ENCODE measurements around the gene NEMF.
"Not testable (repeated sequence)": the region's sequence is repeated elsewhere in the genome, so short reads cannot be mapped to it uniquely, and the experiment has no call there.

The NEMF gene

DNA sequence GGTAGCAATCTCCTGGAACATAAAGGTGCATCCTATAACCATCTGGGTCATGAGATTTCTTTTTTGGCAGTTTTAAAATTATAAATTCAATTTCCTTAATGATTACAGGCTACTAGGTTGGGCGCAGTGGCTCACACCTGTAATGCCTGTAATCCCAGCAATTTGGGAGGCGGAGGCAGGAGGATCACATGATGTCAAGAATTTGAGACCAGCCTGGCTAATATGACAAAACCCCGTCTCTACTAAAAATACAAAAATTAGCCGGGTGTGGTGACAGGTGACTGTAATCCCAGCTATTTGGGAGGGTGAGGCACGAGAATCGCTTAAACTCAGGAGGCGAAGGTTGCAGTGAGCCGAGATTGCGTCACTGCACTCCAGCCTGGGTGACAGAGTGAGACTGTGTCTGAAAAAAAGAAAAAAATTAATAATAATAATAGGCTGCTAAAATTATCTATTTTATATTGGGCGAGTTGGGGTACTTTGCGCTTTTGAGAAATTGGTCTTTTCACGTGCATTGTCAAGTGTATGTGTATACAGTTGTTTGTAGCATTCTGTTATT lies 23.1 kb upstream of the NEMF start:
- no peak for DNase-seq

DNA sequence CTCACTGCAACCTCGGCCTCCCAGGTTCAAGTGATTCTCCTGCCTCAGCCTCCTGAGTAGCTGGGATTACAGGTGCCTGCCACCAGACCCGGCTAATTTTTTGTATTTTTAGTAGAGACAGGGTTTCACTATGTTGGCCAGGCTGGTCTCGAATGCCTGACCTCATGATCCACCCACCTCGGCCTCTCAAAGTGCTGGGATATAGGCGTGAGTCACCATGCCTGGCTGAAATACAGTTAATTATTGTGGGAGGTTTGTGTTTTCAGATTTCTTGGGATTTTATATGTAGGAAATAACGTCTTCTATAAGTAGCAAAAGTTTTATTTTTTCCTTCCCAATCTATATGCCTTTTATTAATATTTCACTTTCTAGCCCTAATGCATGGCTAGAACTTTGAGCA lies 21.0 kb upstream of the NEMF start:
- not testable (repeated sequence) for DNase-seq

DNA sequence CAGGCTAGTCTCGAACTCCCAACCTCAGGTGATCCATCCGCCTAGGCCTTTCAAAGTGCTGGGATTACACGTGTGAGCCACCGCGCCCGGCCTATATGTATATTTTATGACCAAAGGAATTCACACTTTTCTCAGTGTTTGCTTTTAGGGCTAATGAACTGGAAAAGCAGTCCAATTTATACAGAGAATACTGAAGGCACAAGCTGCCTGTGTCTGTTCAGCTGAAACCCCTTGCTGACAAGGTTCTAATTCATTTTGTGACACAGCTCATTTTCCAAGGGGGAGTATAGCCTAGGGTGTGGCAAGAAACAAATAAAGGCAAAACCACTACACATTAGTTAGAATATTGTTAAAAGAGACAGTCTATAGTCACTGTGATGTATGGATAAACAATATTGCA lies 18.3 kb upstream of the NEMF start:
- no peak for DNase-seq

DNA sequence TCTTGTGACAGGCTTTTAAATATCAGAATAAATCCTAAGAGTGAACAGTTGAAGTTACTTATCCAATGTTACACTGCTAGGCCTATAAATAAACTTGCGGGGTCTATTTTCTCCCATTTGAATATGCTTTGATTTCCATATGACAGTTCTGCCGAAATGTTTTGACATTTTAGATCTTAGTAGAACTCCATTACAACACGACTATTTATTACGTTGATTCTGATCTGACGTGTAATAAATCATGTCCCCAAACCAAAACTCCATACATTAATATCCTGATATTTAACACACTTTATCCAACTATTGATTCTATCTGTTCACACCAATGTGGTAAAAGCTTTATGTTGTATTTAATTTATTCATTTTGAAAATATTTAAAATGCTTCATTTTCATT lies 16.1 kb upstream of the NEMF start:
- no peak for DNase-seq

DNA sequence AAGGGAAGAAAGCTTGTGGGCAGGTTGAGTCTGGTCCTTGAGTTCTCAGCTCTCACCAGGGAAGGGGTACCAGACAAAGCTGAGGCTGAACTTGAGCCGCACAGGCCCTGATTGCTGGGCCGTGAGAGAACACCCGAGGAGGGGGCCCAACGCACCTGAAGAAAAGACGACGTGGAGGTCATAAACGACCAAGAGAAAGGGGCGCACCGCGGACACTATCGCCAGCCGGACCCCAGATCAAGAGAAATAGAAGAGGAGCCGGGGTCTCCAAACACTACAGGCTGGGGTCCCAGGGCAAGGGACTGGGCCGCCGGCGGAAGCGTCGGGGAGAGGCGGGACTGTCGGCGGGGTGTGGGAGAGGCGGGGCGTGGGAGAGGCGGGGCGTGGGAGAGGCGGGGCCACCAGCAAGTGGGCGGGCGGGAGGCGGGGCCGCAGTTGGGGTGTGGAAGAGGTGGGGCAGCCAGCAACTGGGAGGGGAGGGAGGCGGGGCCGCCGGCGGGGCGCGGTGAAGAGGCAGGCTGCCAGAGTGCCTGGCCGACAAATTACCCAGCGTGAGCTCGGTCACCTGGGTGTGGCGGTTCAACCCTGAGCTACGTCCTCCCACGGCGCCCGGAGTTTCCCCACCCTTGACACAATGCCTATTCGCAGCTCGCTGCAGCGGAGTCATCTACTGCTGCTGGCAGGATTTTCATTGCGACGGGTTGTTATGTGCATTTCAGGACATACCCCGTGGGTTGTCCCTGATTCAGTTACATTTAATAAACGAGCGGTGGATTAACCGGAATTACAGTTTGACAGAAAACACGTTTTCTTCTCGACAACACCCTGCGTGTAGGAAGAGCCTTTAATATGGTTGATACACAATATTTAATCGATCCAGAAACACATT lies 15.5 kb upstream of the NEMF start:
- peak; percentile 88 for DNase-seq

DNA sequence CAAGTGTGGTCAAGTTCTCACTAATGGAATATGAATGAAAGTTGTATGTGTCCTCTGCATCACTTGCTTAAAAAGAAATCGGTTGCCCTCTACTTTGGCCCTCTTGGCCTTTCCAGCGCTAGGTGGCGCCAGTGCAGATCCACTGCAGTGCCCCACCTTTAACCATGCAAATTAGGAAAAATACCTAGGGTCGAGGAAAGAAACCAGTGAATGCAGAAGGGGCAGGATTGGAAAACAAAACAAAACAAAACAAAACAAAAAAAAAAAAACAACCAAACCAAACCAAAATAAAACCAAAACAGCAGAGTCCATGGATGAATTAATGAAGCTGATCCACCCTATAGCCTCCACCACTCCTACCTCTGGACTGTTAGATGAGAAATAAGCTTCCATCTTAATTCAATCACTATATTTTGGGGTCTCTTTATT lies 12.9 kb upstream of the NEMF start:
- DNase-seq, result no peak

DNA sequence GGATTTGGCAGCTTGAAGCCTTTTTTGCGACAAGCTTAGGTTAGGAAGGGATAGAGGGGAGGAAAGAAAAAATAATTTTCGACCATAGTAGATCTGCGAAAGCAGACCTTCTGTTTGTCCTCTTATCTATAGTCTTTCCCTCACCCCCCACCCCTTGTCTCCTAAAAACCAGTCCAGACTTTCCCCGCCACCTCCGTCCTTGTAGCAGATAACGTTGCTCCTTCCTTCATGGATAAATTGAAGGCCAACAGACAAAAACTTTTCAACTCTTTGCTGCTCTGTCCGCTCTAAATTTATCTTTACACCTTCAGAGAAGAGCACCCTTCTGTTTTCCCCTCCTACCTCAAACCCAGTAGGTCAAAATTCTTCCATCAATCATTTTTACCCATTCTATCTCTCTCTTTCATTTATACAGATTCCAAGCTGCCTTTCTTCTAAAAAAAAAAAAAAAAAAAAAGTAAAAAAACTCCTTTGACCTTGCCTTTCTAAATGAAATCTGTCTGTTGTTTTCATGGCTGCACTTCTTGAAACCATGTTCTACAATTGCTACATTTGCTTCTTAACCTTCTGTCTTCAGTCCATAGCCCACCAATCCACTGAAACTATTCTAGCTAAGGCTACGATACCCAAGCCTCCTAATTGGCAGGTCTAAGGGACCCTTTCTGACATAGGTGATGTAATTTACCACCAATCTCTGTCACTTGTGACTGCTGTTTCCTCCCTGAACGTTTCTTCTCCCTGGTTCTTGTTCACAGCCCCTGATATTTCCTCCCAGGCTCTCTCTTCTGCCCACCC lies 11.1 kb upstream of the NEMF start:
- DNase-seq, result no peak

DNA sequence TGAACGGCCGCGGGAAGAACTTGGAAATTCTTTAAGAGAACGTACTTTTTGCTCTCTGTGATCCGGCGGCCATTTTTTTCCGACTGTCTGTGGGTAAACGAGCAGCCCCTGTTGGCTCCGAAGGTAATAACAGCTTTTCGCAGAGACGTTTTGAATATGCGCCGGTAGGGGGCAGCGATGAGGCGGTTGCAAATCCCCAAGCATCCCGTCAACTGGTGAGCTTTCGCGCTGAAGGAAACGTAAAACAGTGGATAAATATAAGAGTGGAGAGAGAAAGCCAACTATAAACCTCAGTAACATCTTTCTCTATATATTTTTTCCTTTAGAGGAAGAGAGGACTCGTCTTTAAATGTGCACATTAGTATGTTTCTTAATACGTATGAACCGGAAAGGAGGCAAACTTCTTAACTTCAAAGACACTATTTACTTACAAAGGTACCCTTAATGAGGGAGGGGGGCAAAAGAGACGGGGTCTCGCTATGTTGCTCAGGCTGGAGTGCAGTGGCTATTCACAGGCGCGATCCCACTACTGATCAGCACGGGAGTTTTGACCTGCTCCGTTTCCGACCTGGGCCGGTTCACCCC lies 9.6 kb upstream of the NEMF start:
- DNase-seq, result peak; percentile 50

DNA sequence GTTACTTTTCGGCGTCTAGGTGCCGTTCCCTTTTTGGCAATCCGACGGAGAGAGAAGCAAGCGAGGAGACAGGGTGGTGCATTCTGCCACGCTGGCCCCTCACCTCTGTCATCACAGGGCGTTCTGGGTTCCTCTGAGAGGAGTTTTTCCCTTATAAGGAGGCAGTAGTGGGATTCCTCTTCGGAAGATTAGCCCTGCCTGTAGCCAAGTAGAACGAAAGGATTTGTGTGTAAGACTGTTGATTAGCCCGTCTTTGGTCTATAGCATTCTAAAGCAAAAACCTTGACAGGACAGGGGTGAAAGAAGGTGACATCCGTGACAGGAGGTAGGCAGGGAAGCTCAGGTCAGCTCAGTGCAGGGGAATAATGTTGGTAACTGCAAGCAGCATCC lies 9.1 kb upstream of the NEMF start:
- DNase-seq, result peak; percentile 22

DNA sequence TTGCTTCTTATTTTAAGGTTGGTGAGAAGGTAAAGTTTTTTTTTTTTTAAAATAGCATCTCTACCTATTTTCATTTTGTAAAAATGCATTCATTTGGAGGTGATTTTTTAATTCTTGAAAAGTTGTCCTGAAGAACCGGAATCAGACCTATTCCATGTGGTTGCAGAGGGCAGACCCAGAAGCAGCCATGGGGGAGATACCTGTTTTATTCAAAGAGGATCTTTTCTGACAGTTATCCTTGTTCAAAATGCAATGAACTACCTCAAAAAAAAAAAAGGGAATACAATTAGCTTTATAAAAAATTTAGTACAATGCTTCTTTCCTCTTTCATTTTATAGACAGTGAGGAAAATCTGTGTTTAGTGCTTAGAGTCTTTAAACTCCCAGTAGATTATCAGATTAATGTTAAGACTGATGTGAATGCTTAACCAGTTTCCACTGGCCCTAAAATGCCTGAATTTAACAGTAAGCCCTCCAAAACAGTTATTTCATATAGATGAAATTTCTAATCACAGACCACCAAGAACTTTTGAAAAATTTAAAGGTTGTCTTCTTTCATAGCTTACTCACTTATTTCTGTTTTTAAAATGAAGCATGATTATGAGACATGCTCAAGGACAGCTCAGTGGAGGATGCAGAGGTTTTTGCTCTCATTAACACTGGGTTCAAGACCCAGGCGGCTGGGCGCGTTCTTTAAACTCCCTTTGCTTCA lies 8.6 kb upstream of the NEMF start:
- DNase-seq, result no peak

DNA sequence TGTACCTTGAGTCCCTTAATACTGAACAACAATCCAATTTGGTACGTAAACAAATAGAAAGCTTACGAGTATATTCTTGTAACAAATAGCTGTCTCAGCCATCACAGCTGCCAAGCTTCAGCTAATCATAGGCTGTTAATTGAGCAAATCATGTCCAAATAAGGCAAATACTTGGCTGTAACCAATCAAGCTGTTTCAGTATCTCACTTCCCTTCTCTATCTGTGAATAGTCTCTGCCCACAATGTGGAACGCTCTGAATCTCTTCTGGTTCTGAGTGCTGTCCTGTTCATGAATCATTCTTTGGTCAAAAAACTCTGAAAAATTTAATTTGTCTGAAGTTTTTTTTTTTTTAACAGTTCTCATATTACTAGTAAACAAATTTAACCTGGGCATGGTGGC lies 5.8 kb upstream of the NEMF start:
- no peak for DNase-seq

DNA sequence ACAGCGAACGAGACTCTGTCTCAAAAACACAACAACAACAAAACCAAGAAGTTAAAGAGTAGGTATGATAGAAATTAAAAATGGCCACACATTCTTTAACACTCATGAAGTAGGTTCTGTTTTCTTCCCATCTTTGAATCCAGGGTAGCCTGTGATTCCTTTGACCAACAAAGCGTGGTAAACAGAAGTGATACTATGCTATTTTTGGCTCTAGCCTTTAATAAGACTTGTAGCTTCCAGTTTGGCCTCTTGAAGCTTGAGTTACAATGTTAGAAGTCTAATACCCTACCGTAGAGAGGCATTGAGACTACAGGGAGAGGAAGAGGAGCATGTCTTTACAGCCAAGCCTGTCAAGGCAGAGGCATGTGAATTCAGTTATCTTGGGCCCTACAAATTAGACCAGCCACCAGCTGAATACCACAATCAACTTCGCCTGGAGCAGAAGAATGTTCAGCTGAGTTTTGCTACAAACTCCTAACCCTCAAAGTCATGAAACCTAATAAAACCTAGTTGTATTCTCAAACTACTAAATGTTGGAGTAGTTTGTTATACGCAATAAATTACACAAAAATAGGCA lies 4.9 kb upstream of the NEMF start:
- DNase-seq, result no peak

DNA sequence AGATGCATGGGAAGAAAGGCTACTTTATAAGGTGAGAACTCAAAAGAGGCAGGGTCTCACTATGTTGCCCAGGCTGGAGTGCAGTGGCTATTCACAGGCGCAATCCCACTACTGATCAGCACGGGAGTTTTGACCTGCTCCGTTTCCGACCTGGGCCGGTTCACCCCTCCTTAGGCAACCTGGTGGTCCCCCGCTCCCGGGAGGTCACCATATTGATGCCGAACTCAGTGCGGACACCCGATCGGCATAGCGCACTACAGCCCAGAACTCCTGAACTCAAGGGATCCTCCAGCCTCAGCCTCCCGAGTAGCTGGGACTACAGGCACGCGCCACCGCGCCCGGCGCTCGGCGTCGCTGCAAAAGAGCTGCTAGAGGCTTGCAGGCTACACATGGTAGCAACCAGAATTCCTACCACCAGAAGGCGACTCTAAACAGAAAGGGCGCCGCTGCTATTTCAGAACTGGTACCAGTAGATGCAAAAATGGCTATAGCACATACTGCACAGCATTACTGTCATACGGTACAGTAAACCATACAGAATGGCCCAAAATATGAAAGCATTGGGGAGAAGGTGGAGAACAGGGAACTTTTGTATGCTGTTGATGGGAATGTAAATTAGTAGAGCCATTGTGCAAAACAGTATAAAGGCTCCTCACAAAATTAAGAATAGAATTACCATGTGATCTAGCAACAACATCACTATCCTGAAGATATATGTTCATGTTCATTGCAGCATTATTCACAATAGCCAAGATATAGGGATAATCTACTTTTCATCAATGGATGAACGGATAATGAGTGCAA lies 1.2 kb upstream of the NEMF start:
- peak; percentile 66 for DNase-seq

DNA sequence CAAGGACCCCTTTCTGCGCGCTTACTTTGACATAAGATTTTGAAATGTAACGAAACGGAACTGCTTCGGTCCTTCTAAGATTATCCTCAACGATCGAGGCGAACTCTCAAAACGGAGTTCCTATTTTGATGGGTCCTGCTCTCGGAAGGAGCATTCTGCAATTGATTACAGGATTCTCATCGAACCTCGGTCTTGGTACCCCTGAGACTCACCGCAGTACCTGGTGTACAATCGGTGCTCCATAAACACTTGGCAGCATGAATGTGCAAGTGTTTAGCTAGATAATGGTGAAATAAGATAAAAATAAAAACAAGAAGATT lies 530 bp upstream of the NEMF start:
- no peak for DNase-seq

DNA sequence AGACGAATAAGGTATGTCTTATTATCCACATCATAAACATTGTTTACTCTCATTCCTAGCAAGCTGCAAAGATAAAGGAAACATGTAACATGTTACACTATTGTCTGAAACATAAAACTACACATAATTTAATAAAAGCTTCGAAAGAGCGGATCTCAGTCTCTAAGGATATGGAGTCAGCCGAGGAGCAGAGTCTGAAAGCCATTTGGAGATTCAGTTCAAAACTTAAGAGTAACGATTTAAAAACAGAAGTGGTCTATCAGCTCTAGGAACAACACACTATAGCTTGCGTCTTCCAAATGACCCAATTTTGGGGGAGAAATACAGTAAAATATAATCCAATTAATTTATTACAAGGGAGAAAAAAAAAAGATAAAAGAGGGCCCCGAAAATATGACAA lies 775 bp downstream of the NEMF start:
- no peak for DNase-seq

DNA sequence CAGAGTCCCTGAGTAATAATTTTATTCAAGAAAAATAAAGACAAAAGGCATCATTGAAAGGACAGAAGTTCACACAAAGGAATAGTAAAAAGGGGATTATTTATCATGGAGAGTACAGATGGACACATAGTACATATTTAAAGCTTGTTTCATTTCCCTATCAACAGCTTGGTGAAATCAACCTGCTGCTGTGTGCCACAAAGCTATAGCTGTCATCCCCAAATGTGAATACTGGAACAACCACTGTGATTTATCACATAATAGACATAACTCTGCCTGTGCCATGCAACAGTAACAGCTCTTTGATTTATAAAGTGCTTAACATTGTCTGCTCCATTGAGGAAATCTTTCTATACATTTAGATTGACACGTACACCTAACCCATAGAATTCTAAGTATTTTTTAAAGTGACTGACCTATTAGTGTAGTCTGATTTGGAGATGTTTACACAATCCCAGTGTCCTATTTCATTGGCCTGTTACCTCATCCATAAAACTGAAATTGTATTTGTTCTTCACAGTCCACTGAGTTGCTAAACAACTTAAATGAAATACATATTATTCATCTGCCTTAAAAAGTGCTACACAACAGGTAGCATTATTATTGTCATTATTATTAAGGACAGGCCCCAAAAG lies 3.3 kb downstream of the NEMF start:
- DNase-seq, result peak; percentile 28

DNA sequence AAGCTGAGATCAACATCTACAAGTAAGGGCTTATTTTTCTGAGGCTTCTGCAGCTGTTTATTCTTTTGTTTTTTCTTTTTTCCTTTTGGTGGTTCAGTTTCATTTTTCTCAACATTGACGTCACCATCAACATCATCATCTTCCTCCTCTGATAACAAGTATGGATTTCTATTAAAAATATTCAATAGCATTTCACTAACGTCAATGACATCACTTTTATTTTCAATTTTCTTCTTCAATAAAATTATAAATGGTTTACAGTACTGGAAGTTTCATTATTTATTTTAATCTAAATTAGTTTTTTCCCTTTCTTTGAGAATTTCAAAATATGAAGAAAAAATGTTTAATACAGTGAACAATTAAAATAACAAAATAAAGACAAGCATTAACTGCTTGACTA lies 23.9 kb downstream of the NEMF start:
- no peak for DNase-seq

DNA sequence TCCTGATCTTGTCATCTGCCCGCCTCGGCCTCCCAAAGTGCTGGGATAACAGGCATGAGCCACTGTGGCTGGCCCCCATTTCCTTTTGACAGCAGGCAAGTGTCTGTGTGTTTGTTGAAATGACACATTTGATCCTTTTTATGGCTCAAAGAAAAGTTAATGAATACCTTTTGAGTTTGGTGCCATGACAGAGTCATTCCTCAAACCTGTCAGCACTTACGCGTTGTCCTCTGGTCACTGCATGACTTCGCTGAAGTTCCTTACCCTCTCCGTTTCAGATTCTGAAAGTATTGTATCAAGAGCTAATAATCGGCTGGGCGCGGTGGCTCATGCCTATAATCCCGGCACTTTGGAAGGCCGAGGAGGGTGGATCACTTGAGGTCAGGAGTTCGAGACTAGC lies 32.4 kb downstream of the NEMF start:
- DNase-seq, result no peak

DNA sequence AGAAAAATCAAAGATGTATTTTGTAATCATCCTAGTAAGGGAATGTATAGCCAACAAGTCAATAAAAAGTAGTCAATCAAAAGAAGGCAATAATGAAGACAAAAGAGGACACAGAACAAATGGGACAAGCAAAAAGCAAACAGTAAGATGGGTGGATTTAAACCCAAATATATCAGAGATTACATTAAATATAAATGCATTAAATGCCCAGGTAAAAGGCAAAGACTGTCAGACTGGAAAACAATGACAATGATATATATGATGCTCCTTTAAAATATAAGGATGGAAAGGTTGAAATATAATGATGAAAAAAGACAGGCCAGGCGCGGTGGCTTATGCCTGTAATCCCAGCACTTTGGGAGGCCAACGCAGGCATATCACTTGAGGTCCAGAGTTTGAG lies 35.7 kb downstream of the NEMF start:
- no peak for DNase-seq

DNA sequence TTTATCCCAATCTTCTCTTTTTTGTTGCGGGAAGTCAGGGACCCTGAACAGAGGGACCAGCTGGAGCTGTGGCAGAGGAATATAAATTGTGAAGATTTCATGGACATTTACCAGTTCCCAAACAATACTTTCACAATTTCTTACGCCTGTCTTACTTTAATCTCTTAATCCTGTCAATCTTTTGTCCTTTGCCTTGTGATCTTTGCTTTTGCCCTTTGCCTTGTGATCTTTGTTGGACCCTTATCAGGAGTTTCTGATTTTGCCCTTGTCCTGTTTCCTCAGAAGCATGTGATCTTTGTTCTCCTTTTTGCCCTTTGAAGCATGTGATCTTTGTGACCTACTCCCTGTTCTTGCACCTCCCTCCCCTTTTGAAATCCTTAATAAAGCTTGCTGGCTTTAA lies 36.5 kb downstream of the NEMF start:
- DNase-seq, result not testable (repeated sequence)

DNA sequence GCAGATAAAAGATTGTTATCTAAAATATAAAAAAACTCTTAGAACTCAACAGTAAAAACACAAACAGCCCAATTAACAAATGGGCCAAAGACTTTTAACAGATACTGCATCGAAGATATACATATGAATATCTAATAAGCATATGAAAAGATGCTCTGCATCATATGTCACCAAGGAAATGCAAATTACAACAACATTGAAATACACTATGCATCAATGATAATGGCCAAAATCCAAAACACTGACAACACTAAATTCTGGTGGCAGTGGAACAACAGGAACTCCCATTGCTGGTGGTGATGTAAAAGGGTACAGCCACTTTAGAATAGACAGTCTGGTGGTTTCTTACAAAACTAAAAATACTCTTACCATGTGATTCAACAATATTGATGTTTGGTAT lies 43.8 kb downstream of the NEMF start:
- no peak for DNase-seq

All from DMS153 (cell line).